Hepatocyte (in vitro differentiated cells): ENCODE results near the gene ORM2.
"Not testable (repeated sequence)": the region's sequence is repeated elsewhere in the genome, so short reads cannot be mapped to it uniquely, and the experiment has no call there.

Experiments used
- CTCF ChIP-seq: fragments of 200-600 bp; sonication (generic); IDR thresholded peaks from 2 replicates; pipeline ENCODE4 v1.5.1; 2016; ENCODE audit warnings: antibody characterized with exemption, mild to moderate bottlenecking; ENCODE audit not compliant: poor library complexity
- EZH2 ChIP-seq: fragments of 200-600 bp; sonication (generic); IDR thresholded peaks from 2 replicates; pipeline ENCODE4 v1.6.1; 2016; ENCODE audit warnings: antibody characterized with exemption, mild to moderate bottlenecking, borderline replicate concordance

DNA sequence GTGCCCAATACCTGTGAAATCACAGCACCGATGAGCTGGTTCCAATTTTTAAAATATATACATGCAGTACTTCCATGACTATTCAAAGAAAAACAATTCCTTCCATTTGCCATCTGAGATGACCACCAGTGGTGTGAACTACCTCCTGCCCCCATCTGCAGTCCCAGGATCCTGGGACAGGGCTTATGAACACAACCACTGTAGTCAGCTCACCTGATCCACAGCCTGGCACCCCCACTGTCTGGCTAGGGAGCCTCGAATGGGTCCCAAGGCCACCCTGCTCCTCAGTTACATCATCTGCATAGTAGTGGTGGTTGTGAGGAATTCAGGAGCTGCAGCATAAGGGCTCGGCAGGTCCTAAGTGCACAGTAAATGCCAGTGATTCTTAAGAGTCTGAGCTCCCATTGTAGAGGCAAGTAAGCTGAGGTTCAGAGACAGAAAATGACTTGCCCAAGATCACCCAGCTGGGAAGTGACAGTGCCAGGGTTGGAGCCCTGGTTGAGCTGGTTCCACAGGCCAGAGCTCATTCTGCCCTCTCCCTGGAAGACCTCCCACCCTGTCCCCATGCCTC, 3.9 kb upstream of the ORM2 start:
- not testable (repeated sequence) for TF ChIP-seq CTCF, EZH2
